GM18511 (cell line): ENCODE data around the gene MAGI2.
"Not testable (repeated sequence)": the region's sequence is repeated elsewhere in the genome, so short reads cannot be mapped to it uniquely, and the experiment has no call there.

Experiments used
- ATAC-seq: cut with Tn5 transposase; IDR thresholded peaks from one replicate; pipeline ENCODE4 v1.9.1; 2021; ENCODE audit warnings: mild to moderate bottlenecking, moderate library complexity; ENCODE audit not compliant: unreplicated experiment

Gene MAGI2

GRCh38 chr7:78516450-78516849 is 937.0 kb downstream of the MAGI2 start:
- no peak for ATAC-seq

GRCh38 chr7:78514634-78515033 is 938.8 kb downstream of the MAGI2 start:
- no peak for ATAC-seq

DNA sequence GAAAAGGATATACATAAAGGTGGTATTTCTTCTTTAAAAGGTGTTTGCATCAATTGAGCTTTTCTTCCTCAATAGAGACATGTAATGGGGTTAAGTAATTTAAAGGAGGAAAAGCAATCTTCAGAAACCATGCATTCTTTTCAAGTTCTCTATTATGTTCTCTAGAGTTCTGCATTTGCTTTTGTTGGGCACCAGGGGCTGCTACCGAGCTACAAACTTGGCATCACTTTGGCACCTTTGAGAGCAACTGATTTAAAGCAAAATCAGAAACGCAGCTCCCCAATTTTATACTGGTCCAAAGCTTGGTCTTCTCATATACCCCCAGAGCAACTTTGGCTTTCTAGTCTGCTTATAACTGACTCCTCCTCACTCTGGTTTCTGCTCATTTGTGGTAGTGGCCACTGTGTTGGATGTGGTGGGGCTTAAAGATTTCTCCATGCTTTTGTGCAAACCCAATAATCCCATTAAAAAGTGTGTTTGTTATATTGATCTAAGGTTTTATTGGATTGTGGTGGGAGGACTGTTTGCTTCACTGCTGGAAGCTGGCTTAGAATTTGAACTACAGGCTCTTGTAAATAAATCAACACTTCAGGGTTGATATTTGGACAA is 942.8 kb downstream of the MAGI2 start:
- peak; percentile 78 for ATAC-seq

DNA sequence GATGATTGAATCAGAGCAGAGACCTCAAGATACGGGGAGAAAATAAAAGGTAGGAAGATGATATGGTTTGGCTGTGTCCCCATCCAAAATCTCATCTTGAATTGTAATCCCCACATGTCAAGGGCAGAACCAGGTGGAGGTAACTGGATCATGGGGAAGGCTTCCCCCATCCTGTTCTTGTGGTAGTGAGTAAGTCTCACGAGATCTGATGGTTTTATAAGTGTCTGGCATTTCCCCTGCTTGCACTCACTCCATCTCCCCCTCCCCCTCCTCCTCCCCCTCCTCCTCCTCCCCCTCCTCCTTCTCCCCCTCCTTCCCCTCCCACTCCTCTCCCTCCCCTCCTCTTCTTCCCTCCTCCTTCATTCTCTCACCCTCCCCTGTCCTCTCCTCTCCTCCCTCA is 950.2 kb downstream of the MAGI2 start:
- ATAC-seq = not testable (repeated sequence)

- ATAC-seq = no peak
Observed at GRCh38 chr7:78501064-78501463, 952.4 kb downstream of the MAGI2 start.

DNA sequence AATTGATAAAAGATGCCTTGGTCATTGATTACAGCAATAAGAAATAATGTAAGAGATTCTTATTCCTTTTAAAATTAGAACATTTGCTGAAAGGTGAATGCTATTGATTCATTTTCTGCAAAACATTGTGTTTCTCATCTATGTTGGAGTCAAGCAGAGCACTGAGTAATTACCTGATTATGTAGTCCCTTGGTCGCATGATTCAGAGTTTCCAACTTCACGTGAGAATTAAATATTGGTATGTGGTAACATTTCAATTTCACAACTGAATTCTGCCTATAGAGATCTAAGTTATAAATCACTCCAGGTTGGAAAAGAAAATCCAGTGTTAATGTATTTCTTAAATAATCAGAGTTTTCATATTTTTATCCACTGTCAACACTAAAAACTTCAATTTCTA is 953.5 kb downstream of the MAGI2 start:
- ATAC-seq = no peak

DNA sequence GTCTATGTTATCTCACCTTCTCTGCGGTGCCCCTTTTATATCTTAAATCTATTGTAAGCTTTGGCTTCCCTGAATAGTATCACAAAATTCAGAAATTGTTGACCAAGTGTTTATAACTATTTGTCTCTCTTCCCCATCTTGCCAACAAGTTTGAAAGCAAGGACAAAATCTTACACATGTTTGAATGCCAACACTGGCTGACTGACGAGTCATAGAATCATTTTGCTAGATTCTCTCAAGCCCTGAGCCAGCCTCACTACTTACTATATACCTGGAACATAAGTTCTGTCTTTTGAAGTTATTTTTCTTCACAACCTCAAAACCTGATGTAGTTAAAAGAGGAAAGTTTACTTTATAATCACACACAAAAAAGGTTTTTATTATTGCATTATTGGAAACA is 954.2 kb downstream of the MAGI2 start:
- no peak for ATAC-seq

DNA sequence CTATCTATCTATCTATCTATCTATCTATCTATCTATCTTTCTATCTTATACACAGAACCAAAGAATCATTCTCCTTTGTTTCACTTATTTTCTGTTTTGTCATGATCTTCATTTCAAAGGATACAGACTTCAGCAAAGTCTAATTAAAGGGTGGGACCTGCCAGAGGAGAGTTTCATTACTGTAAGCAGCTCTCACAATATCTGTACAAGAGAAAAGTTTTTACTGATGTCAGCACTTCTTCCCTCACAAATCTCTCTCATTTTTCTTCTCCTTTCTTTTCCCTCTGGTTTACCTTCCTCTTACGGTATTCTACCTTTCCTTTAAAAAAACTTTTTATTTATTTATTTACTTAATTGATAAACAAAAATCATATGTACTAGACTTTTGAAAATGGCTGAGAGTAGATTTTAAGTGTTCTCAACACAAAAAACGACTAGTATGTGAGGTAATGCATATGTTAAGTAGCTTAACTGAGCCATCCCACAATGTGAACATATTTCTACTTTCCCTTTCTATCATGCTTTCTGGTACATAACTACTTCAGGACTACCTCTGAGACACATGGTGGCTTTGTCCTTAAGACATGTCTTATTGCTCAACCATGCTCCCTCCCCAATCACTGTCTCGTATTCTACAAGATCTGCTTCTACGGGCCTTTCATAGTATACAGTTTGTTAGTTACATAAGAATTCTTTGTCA is 955.6 kb downstream of the MAGI2 start:
- no peak for ATAC-seq

- ATAC-seq = no peak
Observed at GRCh38 chr7:78496096-78496630, 957.3 kb downstream of the MAGI2 start.

GRCh38 chr7:78493401-78493800 is 960.1 kb downstream of the MAGI2 start:
- ATAC-seq = no peak

GRCh38 chr7:78492146-78492545 is 961.3 kb downstream of the MAGI2 start:
- ATAC-seq = no peak

- no peak for ATAC-seq
Observed at GRCh38 chr7:78490524-78490923, 962.9 kb downstream of the MAGI2 start.

DNA sequence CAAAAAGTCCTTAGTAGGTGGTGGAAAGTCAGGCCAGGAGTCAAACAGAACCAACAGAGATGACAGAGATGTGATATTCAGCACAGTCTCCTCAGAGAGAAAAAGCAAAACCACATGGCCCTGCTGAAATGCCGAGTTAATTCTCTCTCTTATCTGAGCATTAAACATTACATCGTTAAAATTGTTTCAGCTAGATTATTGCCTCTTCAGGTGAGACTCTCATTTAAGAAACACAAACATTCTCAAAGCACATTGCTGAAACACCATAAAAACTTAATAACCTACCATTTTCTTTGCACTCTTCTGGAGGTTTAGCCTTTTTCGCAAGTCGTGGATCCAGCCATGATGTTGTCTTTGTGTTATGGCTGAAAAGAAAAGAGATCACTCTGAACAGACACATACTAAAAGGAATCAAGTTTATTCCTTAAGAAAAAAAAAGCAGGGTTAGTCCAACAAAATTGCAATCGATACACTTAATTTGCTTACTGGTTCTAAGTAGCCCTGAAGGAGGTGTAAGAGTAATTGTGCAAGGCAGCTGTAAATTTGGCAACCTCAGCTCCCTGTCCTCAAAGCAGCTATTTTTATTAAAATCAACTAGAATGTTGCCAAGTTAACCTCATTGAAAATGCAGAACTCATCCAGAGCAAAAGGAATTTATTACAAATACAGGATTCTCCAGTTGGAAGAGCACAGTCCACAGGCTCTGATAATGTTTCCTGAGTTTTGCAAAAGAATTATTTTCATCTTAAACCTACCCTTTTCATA is 963.8 kb downstream of the MAGI2 start:
- ATAC-seq = no peak

DNA sequence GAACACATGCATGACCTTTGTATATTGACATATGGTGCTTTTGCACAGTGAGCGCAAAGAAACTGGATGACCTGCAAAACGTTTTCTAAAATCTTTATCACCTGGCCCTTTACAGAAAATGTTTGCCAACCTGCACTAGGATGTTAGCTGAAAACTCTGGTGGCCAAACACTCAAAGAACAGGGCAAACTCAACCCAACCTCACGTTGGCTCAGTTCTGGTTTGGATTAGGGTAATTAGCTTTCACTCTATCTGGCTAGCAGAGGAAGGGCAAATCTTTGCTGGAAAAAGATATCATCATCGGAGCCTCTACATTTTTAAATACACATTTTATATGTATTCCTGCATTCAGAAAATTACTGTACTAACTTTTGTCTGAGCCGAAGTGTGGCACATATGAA is 966.0 kb downstream of the MAGI2 start:
- ATAC-seq = no peak

DNA sequence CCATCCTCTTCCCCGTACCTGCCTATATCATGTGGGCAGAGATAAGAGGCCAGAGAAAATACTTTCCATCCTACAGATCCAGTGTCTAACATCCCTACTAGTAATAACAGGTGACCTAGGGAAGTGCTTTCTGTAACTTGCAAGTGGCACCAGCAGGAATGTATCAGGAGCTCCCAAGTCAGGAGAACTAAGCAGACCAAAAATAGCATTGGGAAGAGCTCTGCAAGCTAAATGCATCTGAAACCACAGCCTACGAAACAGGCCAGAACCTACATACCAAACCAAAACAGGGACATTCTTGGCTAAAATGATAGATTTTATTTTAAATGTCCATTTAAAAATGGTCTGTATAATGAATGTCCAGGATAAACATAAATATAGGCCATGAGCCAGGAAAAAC is 974.1 kb downstream of the MAGI2 start:
- no peak for ATAC-seq

DNA sequence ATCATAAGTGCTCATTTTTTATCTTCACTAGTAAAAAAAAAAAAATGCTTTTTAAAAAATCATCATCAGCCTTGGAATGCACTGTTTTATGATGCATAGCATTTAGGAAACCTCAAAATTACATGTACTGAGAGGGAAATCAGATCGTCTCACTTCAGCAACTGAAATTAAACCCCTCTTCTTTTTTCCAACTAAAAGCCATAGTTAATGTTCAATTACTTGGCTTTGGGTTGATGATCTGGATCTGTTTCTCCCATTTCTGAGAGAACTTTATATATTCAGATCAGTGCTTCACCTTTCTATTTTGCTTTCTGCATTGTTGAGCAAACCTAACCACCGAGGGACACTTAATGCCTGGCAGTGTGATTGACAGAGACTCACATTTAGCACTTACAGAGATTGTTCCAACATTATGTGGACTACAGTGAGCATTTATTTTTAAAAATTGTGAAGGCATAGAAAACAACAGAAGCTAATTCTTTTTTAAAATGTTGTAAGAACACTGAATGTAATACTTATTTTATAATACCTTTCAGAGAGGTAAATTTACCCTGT is 976.5 kb downstream of the MAGI2 start:
- ATAC-seq = no peak

DNA sequence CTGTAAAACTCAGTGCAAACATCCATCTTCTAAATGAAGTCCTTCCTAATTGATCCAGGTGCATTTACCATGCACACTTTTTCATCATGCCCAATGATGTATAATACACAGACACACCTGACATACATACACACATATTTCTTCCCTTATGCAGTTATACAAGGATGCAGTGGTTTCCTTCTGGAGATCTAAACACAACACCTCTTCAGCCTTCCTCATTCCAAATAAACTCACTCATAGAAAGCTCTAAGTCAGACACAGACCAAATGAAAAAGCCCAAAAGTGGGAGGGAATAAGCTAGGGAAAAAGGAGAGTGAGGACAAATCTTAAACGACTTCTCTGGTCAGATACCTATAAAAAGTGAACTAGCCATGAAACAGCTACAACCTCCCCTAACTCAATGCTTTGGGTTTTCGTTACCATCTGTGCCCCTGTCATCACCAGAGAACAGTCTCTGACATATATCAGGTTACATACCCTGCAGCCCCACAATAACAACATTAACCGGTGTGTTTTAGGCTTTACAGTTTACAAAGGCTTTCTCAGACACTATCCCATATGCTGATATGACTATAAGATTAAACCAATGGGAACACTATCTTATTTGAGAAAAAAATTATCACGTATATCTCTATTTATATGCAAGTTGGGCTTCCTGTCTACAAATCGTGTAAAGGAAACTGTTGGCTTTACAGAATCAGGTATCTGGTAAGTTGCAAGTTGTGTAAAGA is 979.7 kb downstream of the MAGI2 start:
- ATAC-seq = no peak

GRCh38 chr7:78473021-78473420 is 980.4 kb downstream of the MAGI2 start:
- no peak for ATAC-seq

- no peak for ATAC-seq
Observed at GRCh38 chr7:78472519-78472918, 980.9 kb downstream of the MAGI2 start.

DNA sequence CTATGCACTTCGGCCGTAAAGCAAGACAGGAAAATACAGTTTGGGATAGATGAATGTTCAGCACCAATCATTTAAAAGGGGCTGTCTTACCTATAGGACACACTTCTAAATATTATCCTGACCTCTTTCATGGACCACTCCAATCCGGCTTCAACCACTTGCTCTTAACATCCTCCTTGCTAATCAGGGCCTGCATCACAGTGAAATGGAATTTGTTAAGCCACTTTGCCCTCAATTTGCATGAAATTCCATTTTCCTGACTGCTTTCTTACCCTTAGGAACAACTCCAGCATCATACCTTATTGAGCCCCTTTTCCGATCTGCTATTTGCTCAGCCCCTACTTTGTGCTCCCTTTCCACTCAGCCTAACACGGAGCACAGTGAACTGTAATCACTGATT is 987.6 kb downstream of the MAGI2 start:
- ATAC-seq = no peak

GRCh38 chr7:78463039-78463438 is 990.4 kb downstream of the MAGI2 start:
- no peak for ATAC-seq
